DMS 273 (cell line): ENCODE measurements around the gene KAT2A.
A peak's percentile ranks its signal among the peaks of the same experiment; 100 is the strongest.

Source experiments
- DNase-seq: peaks from one replicate; lab custom pipeline; 2025; ENCODE audit not compliant: unreplicated experiment; lab: John Stamatoyannopoulos, UW

KAT2A gene

GRCh38 chr17:42116705-42117396 is 4.3 kb downstream of the KAT2A start:
- peak; percentile 94 for DNase-seq

- DNase-seq, result no peak
Measured at GRCh38 chr17:42114118-42114517, 7.0 kb downstream of the KAT2A start.

GRCh38 chr17:42113293-42114069 is 7.7 kb downstream of the KAT2A start:
- DNase-seq, result no peak

GRCh38 chr17:42112552-42113176 is 8.5 kb downstream of the KAT2A start, which contains the start of gene DHX58:
DHX58 (minus strand) TSS chr17:42112714; CDS start chr17:42111892, 822 bp downstream.
- DNase-seq, result peak; percentile 84

- peak; percentile 65 for DNase-seq
Measured at GRCh38 chr17:42111871-42112551, 9.2 kb downstream of the KAT2A start.

GRCh38 chr17:42111265-42111636 is 9.9 kb downstream of the KAT2A start:
- DNase-seq, result no peak

GRCh38 chr17:42110301-42111264 is 10.6 kb downstream of the KAT2A start:
- DNase-seq, result no peak

GRCh38 chr17:42109086-42109485 is 12.1 kb downstream of the KAT2A start:
- no peak for DNase-seq

- peak; percentile 93 for DNase-seq
Measured at GRCh38 chr17:42107597-42108576, 13.3 kb downstream of the KAT2A start.

- DNase-seq, result no peak
Measured at GRCh38 chr17:42107124-42107523, 14.0 kb downstream of the KAT2A start.

- no peak for DNase-seq
Measured at GRCh38 chr17:42106009-42106408, 15.2 kb downstream of the KAT2A start.

- no peak for DNase-seq
Measured at GRCh38 chr17:42104264-42104663, 16.9 kb downstream of the KAT2A start.

- DNase-seq, result no peak
Measured at GRCh38 chr17:42103221-42103954, 17.8 kb downstream of the KAT2A start.

GRCh38 chr17:42101513-42102292 is 19.5 kb downstream of the KAT2A start:
- peak; percentile 85 for DNase-seq

- no peak for DNase-seq
Measured at GRCh38 chr17:42098730-42099399, 22.3 kb downstream of the KAT2A start.

- DNase-seq, result peak; percentile 40
Measured at GRCh38 chr17:42097691-42098631, 23.2 kb downstream of the KAT2A start, which contains the start of gene ZNF385C. ZNF385C (minus strand) TSS chr17:42098473; CDS start chr17:42063056, 35,417 bp downstream.
